Stimulated activated CD8-positive, alpha-beta memory T cell treated with anti-CD3 and anti-CD28 coated beads, Interleukin-2, amount 100 ng/mL, for 1 hour (primary cell): Measurements from ENCODE around the gene LSAMP.

ENCODE experiments used
- DNase-seq, 2 donors: peaks; one replicate each; pipeline ENCODE4 v3.0.0-alpha.2; 2020; ENCODE audit warnings: low read depth in 2 of 2

LSAMP gene

GRCh38 chr3:116053017-116053416, 392.3 kb downstream of the LSAMP start:
- DNase-seq: no peak

- no peak for DNase-seq
These were observed 392.7 kb downstream of the LSAMP start for GRCh38 chr3:116052602-116053001.

- no peak for DNase-seq
These were observed 393.7 kb downstream of the LSAMP start for GRCh38 chr3:116051586-116051985.

GRCh38 chr3:116051040-116051439, 394.2 kb downstream of the LSAMP start:
- DNase-seq: no peak

- DNase-seq: no peak
These were observed 394.9 kb downstream of the LSAMP start for GRCh38 chr3:116050311-116050915.

- no peak for DNase-seq
These were observed 396.3 kb downstream of the LSAMP start for GRCh38 chr3:116048991-116049390.

- no peak for DNase-seq
These were observed 398.9 kb downstream of the LSAMP start for GRCh38 chr3:116046350-116046749.

- no peak for DNase-seq
These were observed 400.0 kb downstream of the LSAMP start for GRCh38 chr3:116045314-116045713.

- no peak for DNase-seq
These were observed 405.1 kb downstream of the LSAMP start for GRCh38 chr3:116040152-116040551.

GRCh38 chr3:116039651-116039985, 405.7 kb downstream of the LSAMP start:
- DNase-seq: no peak

GRCh38 chr3:116038968-116039650, 406.2 kb downstream of the LSAMP start:
- no peak for DNase-seq

GRCh38 chr3:116037954-116038911, 407.1 kb downstream of the LSAMP start:
- no peak for DNase-seq

GRCh38 chr3:116035429-116035828, 409.9 kb downstream of the LSAMP start:
- DNase-seq: no peak

GRCh38 chr3:116034794-116035193, 410.5 kb downstream of the LSAMP start:
- no peak for DNase-seq

- DNase-seq: no peak
These were observed 411.2 kb downstream of the LSAMP start for GRCh38 chr3:116034086-116034485.

GRCh38 chr3:116033516-116033915, 411.8 kb downstream of the LSAMP start:
- DNase-seq: no peak

GRCh38 chr3:116032176-116032575, 413.1 kb downstream of the LSAMP start:
- DNase-seq: no peak

- DNase-seq: no peak
These were observed 415.0 kb downstream of the LSAMP start for GRCh38 chr3:116030131-116030850.

- DNase-seq: no peak
These were observed 416.0 kb downstream of the LSAMP start for GRCh38 chr3:116029266-116029665.

GRCh38 chr3:116028157-116028556, 417.1 kb downstream of the LSAMP start:
- no peak for DNase-seq

GRCh38 chr3:116020989-116021388, 424.3 kb downstream of the LSAMP start:
- DNase-seq: no peak

GRCh38 chr3:116020495-116020894, 424.8 kb downstream of the LSAMP start:
- DNase-seq: no peak
